ENCODE measurements around the gene ARMH2.
A peak's percentile ranks its signal among the peaks of the same experiment; 100 is the strongest.
"Not testable (repeated sequence)": the region's sequence is repeated elsewhere in the genome, so short reads cannot be mapped to it uniquely, and the experiment has no call there.

ARMH2 gene

GRCh38 chr6:24809728-24810127, 11.0 kb upstream of the ARMH2 start:
- no peak for DNase-seq

GRCh38 chr6:24807584-24807983, 8.9 kb upstream of the ARMH2 start:
- DNase-seq: no peak

DNA sequence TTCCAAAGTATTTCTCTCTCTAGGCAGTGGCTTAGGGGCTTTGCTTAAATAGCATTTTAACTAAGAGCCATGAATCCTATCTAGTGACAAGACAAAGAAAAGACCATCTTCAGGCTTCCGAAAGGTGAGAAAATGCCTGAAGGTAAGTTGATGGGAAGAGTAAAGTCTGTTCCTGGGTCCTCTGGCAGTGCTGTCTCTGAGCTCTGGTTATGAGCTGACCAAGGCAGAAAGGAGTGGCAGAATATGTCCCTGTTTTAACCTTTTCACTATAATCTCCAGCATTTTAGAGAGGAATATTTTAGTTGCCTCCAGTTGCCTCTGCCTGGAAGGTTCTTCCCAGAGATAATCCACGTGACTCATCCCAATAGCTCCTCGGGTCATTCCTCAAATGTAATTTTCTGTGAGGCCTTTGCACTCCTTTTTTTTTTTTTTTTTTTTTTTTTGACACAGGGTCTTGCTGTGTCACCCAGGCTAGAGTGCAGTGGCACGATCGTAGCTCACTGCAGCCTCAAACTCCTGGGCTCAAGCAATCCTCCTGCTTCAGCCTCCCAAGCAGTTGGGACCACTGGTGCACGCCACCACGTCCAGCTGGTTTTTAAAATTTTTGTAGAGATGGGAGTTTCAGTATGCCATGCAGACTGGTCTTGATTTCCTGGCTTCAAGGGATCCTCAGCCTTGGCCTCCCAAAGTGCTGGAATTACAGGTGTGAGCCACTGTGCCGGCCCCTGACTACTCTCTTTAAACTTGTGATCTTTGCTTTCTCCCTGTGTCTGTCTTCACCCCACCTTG, 3.7 kb upstream of the ARMH2 start:
- DNase-seq: no peak

GRCh38 chr6:24799541-24799915, 811 bp upstream of the ARMH2 start:
- DNase-seq: no peak

DNA sequence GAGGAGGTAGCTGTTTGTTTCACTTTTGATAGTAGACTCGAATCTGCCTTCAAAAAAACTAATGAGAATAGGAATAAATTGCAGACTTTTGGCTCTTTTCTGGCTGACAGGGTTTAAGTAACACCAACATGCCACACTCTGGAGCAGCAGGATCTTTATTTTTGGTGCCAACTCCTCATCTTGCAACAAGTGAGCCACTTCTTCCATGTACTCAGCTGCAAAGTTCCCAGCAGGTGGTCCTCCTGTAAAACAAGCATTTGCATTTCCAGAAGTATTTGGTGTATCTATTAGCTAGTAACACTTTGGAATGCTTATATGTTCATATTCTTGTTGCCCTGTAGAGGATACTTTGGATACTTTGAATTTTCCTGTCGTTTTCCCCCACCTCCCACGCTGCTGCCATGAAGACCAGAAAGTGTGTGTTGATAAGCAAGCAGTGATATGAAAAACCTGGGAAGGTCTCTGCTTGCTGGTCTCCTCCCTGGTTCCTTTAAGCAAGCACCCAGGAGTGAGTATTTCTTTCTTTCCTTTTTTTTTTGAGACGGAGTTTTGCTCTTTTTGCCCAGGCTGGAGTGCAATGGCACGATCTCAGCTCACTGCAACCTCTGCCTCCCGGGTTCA, 1.0 kb downstream of the ARMH2 start:
- no peak for DNase-seq

- DNase-seq: no peak
These were observed 2.0 kb downstream of the ARMH2 start for GRCh38 chr6:24796616-24797290.

DNA sequence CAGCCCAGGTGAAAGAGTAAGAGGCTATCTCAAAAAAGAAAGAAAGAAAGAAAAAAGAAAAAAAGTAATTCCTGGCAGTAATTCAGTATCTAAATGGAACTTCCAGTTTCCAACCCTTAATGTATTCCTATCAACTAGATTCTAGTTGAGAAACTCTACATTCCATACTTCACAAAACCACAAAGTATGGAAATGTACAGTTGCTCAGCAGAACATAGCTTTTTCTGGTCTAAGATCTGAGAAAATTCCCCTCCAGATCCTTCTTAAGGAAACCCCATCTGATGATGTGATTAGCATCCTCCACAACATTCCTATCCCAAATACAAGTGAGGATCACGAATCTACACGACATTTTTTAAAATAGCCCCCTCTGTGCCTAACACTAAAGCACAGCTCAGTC, 3.6 kb downstream of the ARMH2 start:
- DNase-seq: no peak

DNA sequence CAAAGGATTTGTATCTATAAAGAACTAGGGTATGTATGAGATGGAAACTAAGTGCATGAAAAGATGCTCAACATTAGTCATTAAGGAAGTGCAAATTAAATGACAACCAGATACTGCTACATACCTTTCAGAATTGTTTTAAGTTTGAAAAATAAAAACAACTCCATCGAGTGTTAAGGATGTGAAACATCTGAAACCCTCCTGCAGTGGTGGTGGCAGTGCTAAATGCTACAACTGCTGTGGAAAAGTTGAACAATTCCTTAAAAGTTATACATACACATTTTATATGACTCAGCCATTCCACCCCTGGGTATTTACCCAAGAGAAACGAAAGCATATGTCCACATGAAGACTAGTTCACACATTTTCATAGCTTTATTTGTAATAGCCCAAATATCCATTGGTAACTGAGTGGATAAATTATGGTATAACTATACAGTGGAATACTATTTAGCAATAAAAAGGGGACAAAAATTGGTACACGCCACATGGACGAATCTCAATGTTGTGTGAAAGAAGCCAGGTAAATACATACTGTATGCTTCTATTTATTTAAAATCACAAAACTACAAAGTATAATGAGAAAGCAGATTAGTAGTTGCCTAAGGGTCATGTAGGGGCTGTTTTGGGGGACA, 10.6 kb downstream of the ARMH2 start:
- DNase-seq: no peak

- no peak for DNase-seq
These were observed 18.5 kb downstream of the ARMH2 start for GRCh38 chr6:24780206-24780605.

- no peak for DNase-seq
These were observed 19.2 kb downstream of the ARMH2 start for GRCh38 chr6:24779416-24780016.

DNA sequence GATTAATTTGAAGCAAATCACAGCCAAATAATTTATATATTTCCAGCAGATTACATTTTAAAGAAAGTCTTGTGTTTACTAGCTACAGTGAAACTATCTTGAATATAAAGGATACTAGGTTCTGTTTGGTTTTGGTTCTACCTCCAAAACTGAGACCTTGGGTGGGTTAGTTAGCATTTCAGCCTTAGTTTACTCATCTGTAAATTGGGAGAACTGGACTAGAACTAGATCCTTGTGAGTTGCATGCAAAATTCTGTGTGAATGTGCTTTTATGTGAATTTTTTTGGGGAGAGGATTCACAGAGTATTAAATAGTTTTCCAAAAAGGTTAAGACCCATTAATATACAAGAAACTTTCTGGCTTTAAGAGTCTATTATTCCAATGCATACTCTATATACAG, 19.8 kb downstream of the ARMH2 start:
- no peak for DNase-seq

- no peak for DNase-seq
These were observed 20.6 kb downstream of the ARMH2 start for GRCh38 chr6:24778121-24778520.

DNA sequence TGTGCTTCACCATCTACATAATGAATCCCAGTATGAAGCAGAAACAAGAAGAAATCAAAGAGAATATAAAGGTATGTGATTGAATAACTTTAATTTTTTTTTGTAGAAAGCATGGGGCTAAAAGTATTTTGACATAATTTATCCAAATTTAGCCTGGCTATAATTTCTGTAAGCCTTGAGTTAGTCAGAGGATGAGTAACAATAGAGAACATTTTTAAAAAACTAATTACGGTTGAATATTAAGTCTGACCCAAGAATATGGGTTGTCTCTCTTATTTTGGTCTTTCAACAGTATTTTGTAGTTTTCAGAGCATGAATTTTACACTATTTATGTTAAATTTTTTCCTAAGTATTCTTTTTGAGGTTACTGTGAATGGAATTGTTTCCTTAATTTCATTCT, 21.5 kb downstream of the ARMH2 start:
- no peak for DNase-seq

DNA sequence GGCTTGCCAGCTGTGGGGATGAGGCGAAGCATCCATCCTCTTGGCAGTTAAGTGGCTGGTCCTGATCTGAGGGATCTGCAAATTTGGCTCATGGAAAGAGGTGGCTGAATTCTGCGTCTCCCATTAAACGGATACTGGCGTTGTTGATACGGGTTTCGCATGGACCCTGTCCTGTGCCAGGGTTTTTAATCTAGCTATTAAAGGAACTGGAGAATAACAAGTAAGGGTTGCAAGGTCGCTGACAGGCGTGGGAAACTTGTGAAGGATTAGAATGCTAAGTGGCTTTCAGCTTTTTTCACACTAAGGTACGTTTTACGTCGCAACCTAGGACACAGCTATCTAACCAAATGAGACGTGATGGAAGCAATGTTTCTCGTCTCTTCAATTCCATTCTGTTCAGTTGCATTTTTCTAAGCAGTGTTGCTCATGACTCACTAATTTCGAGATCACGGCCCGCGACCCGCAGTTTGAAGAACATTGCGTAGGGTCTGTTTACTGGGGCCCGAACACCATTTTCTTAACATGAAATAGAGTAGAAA, 23.1 kb downstream of the ARMH2 start:
- DNase-seq: no peak

GRCh38 chr6:24774696-24775519, 23.8 kb downstream of the ARMH2 start, which contains the start of gene GMNN:
GMNN (plus strand) TSS chr6:24774937; CDS start chr6:24777247, 2,310 bp downstream.
- DNase-seq: peak; percentile 71

- DNase-seq: no peak
These were observed 30.4 kb downstream of the ARMH2 start for GRCh38 chr6:24768361-24768760.

- no peak for DNase-seq
These were observed 31.8 kb downstream of the ARMH2 start for GRCh38 chr6:24766680-24767462.

DNA sequence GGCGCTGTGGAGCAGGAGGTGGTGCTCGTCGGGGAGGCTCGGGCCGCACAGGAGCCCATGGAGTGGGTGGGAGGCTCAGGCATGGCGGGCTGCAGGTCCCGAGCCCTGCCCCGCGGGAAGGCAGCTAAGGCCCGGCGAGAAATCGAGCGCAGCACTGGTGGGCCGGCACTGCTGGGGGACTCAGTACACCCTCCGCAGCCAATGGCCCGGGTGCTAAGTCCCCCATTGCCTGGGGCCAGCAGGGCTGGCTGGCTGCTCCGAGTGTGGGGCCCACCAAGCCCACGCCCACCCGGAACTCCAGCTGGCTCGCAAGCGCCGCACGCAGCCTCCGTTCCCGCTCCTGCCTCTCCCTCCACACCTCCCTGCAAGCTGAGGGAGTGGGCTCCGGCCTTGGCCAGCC, 32.7 kb downstream of the ARMH2 start:
- not testable (repeated sequence) for DNase-seq

GRCh38 chr6:24764833-24765828, 33.6 kb downstream of the ARMH2 start:
- DNase-seq: not testable (repeated sequence)

- no peak for DNase-seq
These were observed 35.1 kb downstream of the ARMH2 start for GRCh38 chr6:24763578-24763977.

All from NCI-H524 treated with DMSO at 0.1 percent for 48 hours (cell line).